Epithelial cell of prostate (primary cell): ENCODE data around the gene ANKRD11.
"Not testable (repeated sequence)": the region's sequence is repeated elsewhere in the genome, so short reads cannot be mapped to it uniquely, and the experiment has no call there.

Experiments
- DNase-seq: peaks from one replicate; pipeline ENCODE4 v3.0.0-alpha.2; 2011; ENCODE audit warnings: low read depth, low spot score
- H3K27ac ChIP-seq: fragments of 450-650 bp; 2 replicates; pipeline ENCODE4 v1.5.1; 2017; ENCODE audit warnings: mild to moderate bottlenecking

ANKRD11 gene

DNA sequence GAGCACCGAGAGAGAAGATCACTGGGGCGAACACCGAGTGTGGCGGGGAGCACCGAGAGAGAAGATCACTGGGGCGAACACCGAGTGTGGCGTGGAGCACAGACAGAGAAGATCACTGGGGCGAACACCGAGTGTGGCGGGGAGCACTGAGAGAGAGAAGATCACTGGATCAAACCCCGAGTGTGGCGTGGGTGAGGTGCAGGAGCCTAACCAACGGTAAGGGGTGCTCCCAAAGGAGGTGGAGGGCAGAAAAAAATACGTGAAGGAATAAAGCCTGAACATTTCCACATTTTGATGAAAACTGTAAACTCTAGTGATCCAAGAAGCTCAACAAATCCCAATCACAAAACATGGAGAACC, 100.2 kb downstream of the ANKRD11 start:
- DNase-seq, result not testable (repeated sequence)

GRCh38 chr16:89389504-89390223, 100.7 kb downstream of the ANKRD11 start:
- not testable (repeated sequence) for H3K27ac ChIP-seq, DNase-seq

More for the DNA sequence above, 100.2 kb downstream of the ANKRD11 start:
- H3K27ac ChIP-seq, result peak overlapping the region; percentile 82

DNA sequence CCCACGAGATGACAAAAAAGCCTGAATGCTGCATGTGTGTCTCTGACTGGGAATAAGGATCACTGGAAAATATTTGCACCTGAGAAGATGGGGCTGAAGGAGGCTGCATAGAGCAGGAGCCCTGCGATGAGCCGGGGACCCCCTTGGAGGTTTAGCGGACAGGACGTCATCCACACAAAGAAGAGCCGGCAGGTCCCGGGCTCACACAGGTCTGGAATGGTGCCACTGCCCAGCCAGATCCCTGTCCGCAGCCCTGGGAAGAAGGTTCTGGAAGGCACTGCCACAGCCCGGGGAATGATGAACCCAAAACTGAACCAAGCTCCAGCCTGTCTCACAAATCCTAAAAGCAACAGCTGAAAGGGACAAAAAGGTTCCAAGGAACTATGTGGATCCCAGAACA, 101.8 kb downstream of the ANKRD11 start:
- DNase-seq, result no peak
- H3K27ac ChIP-seq, result no peak overlapping the region

DNA sequence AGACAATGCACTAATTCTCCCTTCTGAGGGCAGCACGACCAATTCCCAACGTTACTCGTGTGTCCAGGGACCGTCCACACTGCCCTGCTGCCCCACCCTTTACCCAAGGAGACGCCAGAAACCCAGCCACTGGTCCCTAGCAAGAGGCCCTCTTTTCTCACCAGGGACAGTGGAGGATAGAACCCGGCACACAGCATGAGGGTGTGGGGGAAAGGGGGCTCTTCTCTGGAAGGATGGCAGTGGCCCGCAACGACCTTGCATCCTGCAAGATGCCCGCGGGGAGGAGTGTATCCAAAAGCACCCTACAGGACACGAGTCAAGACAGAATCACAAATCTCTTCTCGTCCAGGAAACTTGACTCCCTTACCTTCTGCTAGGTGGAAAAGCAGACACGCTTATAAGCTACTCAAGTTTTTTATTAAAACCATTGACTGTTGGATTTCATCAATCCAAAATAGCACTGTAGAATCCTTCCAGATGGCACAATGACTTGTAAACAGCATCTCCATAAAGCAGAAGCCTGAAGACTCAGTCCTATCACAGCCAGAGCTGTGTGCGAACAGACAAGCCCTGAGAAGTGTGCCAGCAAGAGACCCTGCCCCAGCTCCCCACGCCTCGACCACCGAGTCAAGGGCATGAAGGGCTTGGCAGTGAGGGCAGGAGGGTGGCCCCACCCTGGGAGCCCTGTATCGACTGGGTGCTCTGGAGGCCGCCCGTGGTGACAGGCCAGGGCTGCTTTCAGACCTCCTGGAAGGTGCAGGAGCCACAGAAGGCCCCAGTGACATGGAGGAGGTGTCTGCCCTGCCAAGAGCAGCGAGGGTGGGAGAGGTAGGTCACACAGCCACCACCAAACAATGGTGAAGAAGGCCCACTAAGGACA, 103.8 kb downstream of the ANKRD11 start:
- no peak for DNase-seq
- no peak overlapping the region for H3K27ac ChIP-seq

GRCh38 chr16:89385712-89386111, 104.6 kb downstream of the ANKRD11 start:
- no peak overlapping the region for H3K27ac ChIP-seq
- DNase-seq, result no peak

- H3K27ac ChIP-seq, result peak overlapping the region; percentile 61
- DNase-seq, result no peak
Measured at GRCh38 chr16:89384282-89384681, 106.1 kb downstream of the ANKRD11 start.

DNA sequence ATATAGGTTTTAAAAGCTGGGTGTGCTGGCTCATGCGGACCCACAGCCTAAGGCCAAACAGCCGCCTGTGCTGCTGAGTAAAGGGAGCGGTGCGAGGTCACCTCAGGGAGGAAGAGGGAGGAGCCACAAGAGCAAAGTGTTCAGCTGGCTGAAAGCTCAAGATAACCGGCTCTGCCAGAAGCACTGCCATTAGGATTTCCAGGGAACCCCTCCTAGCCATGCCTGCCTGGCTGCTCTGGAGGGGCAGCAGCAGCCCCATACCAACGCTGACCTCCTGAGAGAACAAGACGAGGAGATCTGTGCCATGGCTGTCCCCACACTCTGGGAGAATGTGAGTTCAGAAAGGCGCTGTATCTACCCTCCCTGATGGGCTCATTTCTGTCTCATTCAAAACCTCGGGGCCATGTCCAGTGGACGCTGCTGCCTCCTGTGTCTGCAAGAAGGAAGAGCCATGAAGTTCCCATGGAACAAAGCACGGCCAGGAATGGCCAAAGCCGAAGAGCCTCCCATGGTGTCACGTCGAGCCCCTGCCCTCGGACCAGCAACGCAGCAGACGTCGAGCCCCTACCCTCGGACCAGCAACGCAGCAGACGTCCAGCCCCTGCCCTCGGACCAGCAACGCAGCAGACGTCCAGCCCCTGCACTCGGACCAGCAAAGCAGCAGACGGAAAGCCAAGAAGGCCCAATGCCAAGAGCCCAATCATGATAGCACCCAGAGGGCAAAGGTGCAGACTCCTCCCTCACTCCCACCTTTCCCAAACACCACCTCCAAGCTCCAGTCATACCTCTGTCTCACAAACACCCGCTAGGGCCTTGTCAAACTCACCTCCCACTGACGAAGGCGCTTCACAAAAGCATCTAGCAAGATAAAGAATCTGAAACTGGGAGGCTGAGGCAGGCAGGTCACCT, 107.0 kb downstream of the ANKRD11 start:
- DNase-seq, result no peak
- peak overlapping the region; percentile 61 for H3K27ac ChIP-seq

DNA sequence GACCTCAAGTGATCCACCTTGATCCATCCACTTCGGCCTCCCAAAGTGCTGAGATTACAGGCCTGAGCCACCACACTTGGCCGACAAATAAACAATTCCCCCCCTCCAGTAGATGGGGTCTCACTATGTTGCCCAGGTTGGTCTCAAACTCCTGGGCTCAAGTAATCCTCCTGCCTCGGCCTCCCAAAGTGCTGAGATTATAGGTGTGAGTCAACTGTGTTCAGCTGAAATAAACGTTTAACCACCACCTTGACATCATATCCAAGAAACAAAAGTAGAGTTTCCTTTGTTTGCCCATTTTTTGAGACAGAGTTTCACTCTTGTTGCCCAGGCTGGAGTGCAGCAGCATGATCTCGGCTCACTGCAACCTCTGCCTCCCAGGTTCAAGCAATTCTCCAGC, 107.8 kb downstream of the ANKRD11 start:
- H3K27ac ChIP-seq, result peak overlapping the region; percentile 61
- DNase-seq, result not testable (repeated sequence)

DNA sequence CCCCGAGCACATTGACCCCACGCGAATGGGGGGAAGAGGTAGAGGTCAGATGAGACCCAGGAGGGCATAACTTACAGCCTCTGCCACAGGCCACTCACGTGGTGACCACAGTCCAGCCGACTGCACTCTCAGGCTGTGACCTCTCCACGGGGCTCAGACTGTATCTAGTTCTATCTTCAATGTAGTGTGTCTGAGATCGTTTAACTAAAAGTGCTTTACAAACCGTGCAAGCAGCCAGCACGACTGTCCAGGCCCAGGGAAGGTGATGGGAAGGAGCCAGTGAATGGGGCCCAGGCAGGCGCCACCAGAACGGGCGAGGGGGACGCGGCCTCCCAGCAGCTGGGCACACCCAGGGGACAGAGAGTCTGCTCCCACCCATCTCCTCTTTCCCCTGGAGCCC, 108.6 kb downstream of the ANKRD11 start:
- DNase-seq, result no peak
- H3K27ac ChIP-seq, result no peak overlapping the region

DNA sequence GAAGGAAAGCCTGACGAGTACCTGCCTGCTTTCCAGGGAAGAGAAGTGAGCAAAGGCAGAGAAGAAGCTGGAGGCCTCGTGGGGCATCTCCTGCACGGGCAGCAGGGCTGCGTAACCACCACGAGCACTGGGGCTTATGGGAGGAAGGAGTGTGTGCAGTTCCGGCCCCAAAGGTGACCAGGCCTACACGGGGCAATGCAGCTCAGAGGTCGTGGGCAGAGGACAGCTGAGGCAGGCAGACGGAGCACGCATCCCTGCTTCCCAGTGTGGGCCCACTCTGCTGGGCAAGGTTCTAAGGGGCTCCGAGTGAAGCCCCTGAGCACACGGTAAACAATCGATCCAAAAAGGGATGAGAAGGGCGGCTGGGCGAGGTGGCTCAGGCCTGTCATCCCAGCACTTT, 109.7 kb downstream of the ANKRD11 start:
- no peak overlapping the region for H3K27ac ChIP-seq

DNA sequence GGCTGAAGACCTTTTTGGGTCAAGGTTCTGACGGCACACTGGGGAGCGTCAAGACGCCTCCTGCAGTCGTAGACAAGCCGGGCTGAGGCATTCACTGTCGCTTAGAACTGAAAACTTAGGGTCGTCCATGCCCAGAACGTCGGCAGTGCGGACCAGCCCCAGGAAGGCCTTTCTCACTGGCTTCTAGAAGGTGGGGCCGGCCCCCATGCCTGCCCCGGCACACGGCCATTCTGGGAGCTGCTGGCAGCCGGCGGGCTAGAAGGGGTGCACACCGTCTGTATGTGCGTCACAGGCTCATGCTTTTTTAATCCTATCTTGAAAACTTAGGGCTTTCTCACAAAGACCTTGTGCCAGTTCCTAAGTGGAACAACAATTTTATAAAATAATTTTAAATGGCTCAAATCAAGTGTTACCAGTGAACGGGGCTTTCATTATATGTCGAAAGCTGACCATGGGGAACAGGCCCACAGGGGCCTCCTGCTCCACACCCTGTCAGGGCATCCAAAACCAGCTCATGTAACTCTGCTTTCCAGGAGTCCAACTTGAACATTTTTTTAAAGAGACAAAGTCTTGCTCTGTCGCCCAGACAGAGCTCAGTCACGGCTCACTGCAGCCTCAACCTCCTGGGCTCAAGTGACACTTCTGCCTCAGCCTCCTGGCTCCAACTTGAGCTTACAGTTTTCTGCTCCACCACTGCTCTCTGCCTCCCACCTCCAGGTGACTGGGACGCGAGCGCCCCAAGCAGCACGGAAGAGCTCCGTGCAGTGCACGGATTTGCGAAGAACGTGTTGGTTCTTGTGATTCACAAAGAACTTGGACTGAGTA, 111.2 kb downstream of the ANKRD11 start:
- H3K27ac ChIP-seq, result peak overlapping the region; percentile 16
- DNase-seq, result no peak

More for the DNA sequence above, 109.7 kb downstream of the ANKRD11 start:
- DNase-seq, result no peak

DNA sequence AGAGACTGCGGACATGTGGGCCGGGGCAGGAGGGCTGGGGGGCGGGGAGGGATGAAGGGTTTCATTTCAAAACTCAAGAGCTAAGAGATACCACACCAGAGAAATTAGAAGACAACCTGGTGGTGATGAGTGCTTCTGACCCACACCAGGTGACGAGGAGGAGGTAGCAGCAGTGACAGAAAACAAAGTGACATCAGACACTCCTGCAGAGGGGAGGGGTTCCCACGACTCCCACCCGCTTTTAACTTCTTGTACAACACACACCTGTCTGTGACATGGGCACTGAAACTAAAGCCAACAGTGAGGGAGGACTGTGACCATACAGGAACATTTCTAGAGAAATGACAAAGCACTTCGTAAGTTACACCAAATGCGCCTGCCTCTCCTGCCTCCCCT, 112.9 kb downstream of the ANKRD11 start:
- DNase-seq, result no peak
- no peak overlapping the region for H3K27ac ChIP-seq

GRCh38 chr16:89376812-89377452, 113.4 kb downstream of the ANKRD11 start:
- H3K27ac ChIP-seq, result no peak overlapping the region
- DNase-seq, result no peak

DNA sequence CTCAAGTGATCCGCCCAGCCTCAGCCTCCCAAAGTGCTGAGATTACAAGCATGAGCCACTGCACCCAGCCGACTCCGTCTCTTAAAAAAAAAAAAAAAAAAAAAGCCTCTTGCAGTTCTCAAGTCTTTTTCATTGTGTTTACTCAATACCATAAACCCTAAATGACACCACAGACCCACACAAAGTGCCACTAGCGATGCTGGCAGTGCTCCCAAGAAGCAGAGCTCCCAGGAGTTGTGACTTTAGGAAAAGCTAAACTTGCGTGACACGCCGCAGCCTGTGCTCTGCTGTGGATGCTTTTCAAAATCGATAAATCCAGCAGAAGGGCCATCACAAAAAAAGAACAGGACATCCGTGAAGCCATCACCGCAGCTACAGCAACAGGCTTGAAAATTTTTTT, 114.7 kb downstream of the ANKRD11 start:
- no peak for DNase-seq
- H3K27ac ChIP-seq, result no peak overlapping the region

DNA sequence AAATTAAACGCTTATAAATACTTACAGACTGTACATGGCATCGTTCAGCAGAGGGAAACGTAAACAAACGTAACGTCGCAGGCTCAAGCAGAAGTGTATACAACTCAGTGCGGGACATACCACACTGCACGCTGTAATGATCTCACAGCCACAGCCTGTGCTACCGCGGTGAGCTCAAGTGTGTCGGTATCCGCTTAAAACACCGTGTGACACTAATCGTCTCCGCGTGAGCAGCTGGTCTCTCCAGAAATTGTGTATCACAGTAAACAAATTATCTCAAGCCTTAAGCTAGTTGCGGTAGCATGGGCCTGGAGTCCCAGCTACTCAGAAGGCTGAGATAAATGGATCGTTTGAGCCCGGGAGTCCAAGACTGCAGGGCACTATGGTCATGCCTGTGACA, 115.3 kb downstream of the ANKRD11 start:
- no peak for DNase-seq
- no peak overlapping the region for H3K27ac ChIP-seq

DNA sequence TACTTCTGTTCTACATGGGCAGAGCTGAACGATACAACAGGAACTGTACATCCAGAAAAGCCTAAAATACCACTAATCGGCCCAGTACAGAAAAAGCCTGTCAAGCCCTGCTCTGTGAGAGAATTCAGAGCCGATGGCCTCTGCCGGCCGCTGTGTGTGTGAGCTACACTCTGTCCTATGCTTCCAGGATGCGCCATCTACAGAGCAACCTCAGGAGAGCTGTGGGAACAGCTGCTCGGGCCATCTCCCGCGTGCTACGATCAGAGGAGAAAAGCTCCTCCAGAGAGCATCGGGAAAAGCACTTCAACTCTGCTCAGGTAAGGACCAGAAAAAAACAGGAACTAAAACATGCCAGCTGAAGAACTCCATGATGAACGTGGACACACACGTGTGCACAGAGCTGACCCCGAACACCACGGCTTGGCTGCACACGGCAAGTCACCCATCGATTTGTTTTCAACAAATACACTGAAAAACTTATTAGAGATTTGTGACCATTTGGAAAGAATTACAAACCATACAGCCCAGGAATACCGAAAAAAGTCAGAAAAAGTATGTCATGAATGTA, 115.9 kb downstream of the ANKRD11 start:
- DNase-seq, result no peak
- H3K27ac ChIP-seq, result no peak overlapping the region

- no peak overlapping the region for H3K27ac ChIP-seq
- DNase-seq, result no peak
Measured at GRCh38 chr16:89373355-89374110, 116.8 kb downstream of the ANKRD11 start.

DNA sequence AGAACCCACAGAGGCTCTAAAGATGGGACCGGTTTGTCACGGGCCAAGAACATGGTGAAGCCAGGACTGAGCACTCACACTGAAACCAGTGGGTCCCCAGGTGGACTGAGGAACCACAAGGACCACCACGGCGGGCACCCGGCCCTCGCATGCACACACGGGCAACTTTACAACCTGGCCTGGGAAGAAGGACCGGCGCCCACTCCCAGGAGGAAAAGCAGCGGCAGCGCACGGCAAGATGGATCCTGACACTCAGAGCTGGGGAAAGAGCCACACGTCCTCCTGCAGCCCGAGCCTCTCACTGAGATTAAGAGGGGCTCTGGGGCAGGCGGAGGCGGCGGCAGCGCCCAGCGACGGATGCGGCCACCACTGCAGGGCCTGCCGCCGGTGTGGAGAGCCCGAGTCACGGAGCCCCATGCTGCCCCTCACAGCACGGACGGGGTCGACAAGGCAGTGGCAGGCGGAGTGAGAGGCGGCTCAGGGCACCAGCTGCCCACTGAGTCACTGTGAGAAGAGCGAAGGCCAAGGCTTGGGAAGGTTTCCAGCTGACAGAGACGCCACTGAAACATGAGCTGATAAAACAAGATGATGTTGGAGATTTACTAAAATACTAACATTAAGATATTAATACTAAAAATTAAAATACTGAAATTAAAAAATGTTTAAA, 118.3 kb downstream of the ANKRD11 start:
- no peak for DNase-seq

More for the DNA sequence above, 118.3 kb downstream of the ANKRD11 start:
- no peak overlapping the region for H3K27ac ChIP-seq
